ENCODE measurements around the gene SEPTIN14.
"Not testable (repeated sequence)": the region's sequence is repeated elsewhere in the genome, so short reads cannot be mapped to it uniquely, and the experiment has no call there.

Gene SEPTIN14

DNA sequence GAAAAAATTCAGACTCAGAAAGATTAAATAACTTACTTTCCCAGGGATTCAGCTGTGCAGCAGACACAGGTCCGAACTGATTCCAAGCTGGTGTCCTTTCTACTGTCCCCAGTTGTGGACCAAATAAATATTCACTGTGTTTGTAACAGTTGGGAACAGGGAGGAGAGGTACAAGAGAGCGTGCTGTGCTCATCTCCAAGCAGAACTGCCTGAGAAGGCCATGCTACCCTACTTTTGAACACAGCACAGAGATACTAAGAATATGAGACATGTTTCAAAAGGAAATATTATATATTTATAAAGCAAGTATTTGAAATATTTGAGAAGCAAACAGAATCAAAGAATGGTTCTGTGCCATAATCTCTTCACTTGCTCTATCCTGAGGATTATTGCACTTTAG, at the start of gene SEPTIN14:
Gene SEPTIN14 (minus strand): TSS at position 101 of the 400 bp plus-strand sequence. CDS start 756 bp downstream, outside the sequence.
- H3F3A ChIP-seq (ENCODE audit: insufficient read depth); H2AFZ ChIP-seq (ENCODE audit: low read depth, low read length, severe bottlenecking); H3K36me3 ChIP-seq (ENCODE audit: low read length); H3K9me2 ChIP-seq (replicated peaks; ENCODE audit: insufficient read depth, low read length); H3K9me3 ChIP-seq (ENCODE audit: insufficient read depth, low read length); H3K9ac ChIP-seq (ENCODE audit: low read length); H3K4me2 ChIP-seq (ENCODE audit: low read depth, low read length, poor library complexity, severe bottlenecking); H3K27me3 ChIP-seq (ENCODE audit: low read length); H3K4me3 ChIP-seq (ENCODE audit: insufficient read depth, low read length, poor library complexity, severe bottlenecking); H3K27ac ChIP-seq (ENCODE audit: low read depth, low read length); H4K20me1 ChIP-seq (ENCODE audit: low read depth, low read length); H3K79me2 ChIP-seq (ENCODE audit: insufficient read depth, low read length): not testable (repeated sequence)

GRCh38 chr7:55903985-55904759, 41.6 kb upstream of the SEPTIN14 start:
- H3K27me3 ChIP-seq (ENCODE audit: low read length), result no peaks in the 10 kb centered on the region
- H4K20me1 ChIP-seq (ENCODE audit: low read depth, low read length), result no peaks in the 10 kb centered on the region
- H3F3A ChIP-seq (ENCODE audit: insufficient read depth), result no peaks in the 10 kb centered on the region
- H3K27ac ChIP-seq (ENCODE audit: low read depth, low read length), result no peak overlapping the region
- no peaks in the 10 kb centered on the region for H3K9me2 ChIP-seq (replicated peaks; ENCODE audit: insufficient read depth, low read length)
- H3K4me2 ChIP-seq (ENCODE audit: low read depth, low read length, poor library complexity, severe bottlenecking), result no peak overlapping the region
- 0 out of 2 replicates have a peak, but pooled peaks cover 6% of the 10 kb centered on the region for H3K9me3 ChIP-seq (ENCODE audit: insufficient read depth, low read length)
- H2AFZ ChIP-seq (ENCODE audit: low read depth, low read length, severe bottlenecking), result no peak overlapping the region
- no peaks in the 10 kb centered on the region for H3K79me2 ChIP-seq (ENCODE audit: insufficient read depth, low read length)
- H3K9ac ChIP-seq (ENCODE audit: low read length), result no peak overlapping the region
- no peaks in the 10 kb centered on the region for H3K36me3 ChIP-seq (ENCODE audit: low read length)
- H3K4me3 ChIP-seq (ENCODE audit: insufficient read depth, low read length, poor library complexity, severe bottlenecking), result no peak overlapping the region
- TF ChIP-seq CTCF (IDR thresholded peaks at IDR 0.05; ENCODE audit: insufficient read depth, low read length, poor library complexity, severe bottlenecking) (no peak), EZH2phosphoT487 (conservative IDR thresholded peaks at IDR 0.05; ENCODE audit: low read length) (no peak)

DNA sequence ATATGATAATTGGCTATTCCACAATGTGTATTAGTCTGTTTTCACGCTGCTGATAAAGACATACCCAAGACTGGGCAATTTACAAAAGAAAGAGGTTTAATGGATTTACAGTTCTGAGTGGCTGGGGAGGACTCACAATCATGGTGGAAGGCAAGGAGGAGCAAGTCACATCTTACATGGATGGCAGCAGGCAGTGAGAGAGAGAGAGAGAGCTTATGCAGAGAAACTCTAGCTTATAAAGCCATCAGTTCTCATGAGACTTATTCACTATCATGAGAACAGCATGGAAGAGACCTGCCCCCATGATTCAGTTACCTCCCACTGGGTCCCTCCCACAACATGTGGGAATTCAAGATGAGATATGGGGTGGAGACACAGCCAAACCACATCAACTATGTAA, 38.5 kb upstream of the SEPTIN14 start:
- H3K4me3 ChIP-seq (ENCODE audit: insufficient read depth, low read length, poor library complexity, severe bottlenecking); H3K9ac ChIP-seq (ENCODE audit: low read length); H3K27me3 ChIP-seq (ENCODE audit: low read length); H4K20me1 ChIP-seq (ENCODE audit: low read depth, low read length); H3F3A ChIP-seq (ENCODE audit: insufficient read depth); H3K9me2 ChIP-seq (replicated peaks; ENCODE audit: insufficient read depth, low read length); H3K9me3 ChIP-seq (ENCODE audit: insufficient read depth, low read length); H3K36me3 ChIP-seq (ENCODE audit: low read length); H2AFZ ChIP-seq (ENCODE audit: low read depth, low read length, severe bottlenecking); H3K27ac ChIP-seq (ENCODE audit: low read depth, low read length); H3K79me2 ChIP-seq (ENCODE audit: insufficient read depth, low read length); H3K4me2 ChIP-seq (ENCODE audit: low read depth, low read length, poor library complexity, severe bottlenecking): not testable (repeated sequence)

DNA sequence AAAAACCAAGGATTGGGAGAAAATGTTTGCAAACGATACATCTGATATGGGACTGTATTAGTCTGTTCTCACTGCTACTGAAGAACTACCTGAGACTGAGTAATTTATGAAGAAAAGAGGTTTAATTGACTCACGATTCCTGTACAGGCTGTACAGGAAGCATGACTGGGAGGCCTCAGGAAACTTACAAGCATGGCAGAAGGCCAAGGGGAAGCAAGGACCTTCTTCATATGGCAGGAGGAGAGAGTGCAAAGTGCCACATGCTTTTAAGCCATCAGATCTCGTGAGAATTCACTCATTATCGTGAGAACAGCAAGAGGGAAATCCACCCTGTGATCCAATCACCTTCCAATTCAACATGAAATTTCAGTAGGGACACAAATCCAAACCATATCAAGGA, 35.7 kb upstream of the SEPTIN14 start:
- H3K9me2 ChIP-seq (replicated peaks; ENCODE audit: insufficient read depth, low read length), result no peaks in the 10 kb centered on the region
- no peak for TF ChIP-seq EZH2phosphoT487 (conservative IDR thresholded peaks at IDR 0.05; ENCODE audit: low read length)
- H3K9me3 ChIP-seq (ENCODE audit: insufficient read depth, low read length), result 0 out of 2 replicates have a peak, but pooled peaks cover 6% of the 10 kb centered on the region
- no peak overlapping the region for H2AFZ ChIP-seq (ENCODE audit: low read depth, low read length, severe bottlenecking)
- no peak overlapping the region for H3K9ac ChIP-seq (ENCODE audit: low read length)
- no peak overlapping the region for H3K4me3 ChIP-seq (ENCODE audit: insufficient read depth, low read length, poor library complexity, severe bottlenecking)
- H3K4me2 ChIP-seq (ENCODE audit: low read depth, low read length, poor library complexity, severe bottlenecking), result no peak overlapping the region
- no peak overlapping the region for H3K27ac ChIP-seq (ENCODE audit: low read depth, low read length)
- no peaks in the 10 kb centered on the region for H3K36me3 ChIP-seq (ENCODE audit: low read length)
- H3K27me3 ChIP-seq (ENCODE audit: low read length), result no peaks in the 10 kb centered on the region
- no peaks in the 10 kb centered on the region for H4K20me1 ChIP-seq (ENCODE audit: low read depth, low read length)
- no peaks in the 10 kb centered on the region for H3K79me2 ChIP-seq (ENCODE audit: insufficient read depth, low read length)
- H3F3A ChIP-seq (ENCODE audit: insufficient read depth), result no peaks in the 10 kb centered on the region; the same call in 1 of the 2 replicates

DNA sequence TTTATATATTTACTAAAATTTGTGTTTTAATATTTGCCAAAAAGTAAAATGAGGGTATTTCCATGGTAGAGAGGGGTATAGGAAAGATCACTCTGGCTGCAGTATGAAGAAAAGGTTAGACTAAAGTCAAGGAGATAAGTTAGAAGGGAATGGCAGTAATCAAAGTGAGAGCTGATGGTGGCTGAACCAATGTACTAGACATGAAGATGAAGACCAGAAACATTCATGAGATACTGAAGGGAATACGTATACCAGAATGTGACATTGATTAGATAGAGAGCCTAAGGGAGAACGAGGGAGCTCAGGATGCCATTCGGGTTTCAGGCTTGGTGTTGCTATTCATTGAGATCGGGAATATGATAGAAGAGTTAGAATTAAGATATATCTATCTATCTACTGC, 32.5 kb upstream of the SEPTIN14 start:
- Histone ChIP-seq H4K20me1 (ENCODE audit: low read depth, low read length) (no peaks in the 10 kb centered on the region), H3K27ac (ENCODE audit: low read depth, low read length) (no peak overlapping the region), H3K9me2 (replicated peaks; ENCODE audit: insufficient read depth, low read length) (no peaks in the 10 kb centered on the region), H3K36me3 (ENCODE audit: low read length) (no peaks in the 10 kb centered on the region), H2AFZ (ENCODE audit: low read depth, low read length, severe bottlenecking) (no peak overlapping the region), H3K9ac (ENCODE audit: low read length) (no peak overlapping the region), H3F3A (ENCODE audit: insufficient read depth) (no peaks in the 10 kb centered on the region; the same call in 1 of the 2 replicates), H3K9me3 (ENCODE audit: insufficient read depth, low read length) (0 out of 2 replicates have a peak, but pooled peaks cover 2% of the 10 kb centered on the region), H3K4me3 (ENCODE audit: insufficient read depth, low read length, poor library complexity, severe bottlenecking) (no peak overlapping the region), H3K4me2 (ENCODE audit: low read depth, low read length, poor library complexity, severe bottlenecking) (no peak overlapping the region), H3K79me2 (ENCODE audit: insufficient read depth, low read length) (no peaks in the 10 kb centered on the region), H3K27me3 (ENCODE audit: low read length) (no peaks in the 10 kb centered on the region)
- no peak for TF ChIP-seq EZH2phosphoT487 (conservative IDR thresholded peaks at IDR 0.05; ENCODE audit: low read length)
- TF ChIP-seq CTCF (IDR thresholded peaks at IDR 0.05; ENCODE audit: insufficient read depth, low read length, poor library complexity, severe bottlenecking), result no peak
